Mesenteric fat pad (tissue), 1 donor: ENCODE measurements around the gene CFL2. TPM values are rescaled to one million over a fixed set of nuclear protein-coding genes. Genes with fewer than 3 reads are reported as not detected.
"Not testable (repeated sequence)": the region's sequence is repeated elsewhere in the genome, so short reads cannot be mapped to it uniquely, and the experiment has no call there.

Source experiments
- DNase-seq: peaks from one replicate; pipeline ENCODE4 v3.0.0-alpha.2; 2020; ENCODE audit warnings: low spot score
- long read RNA-seq: library from polyadenylated mRNA; unstranded; transcript quantifications from one replicate; pipeline ENCODE4 v2.0.0, GENCODE V29; 2020
- total RNA-seq: library from RNA; stranded (reverse); fragmentation: NEBNext Ultra II Directional; extraction: Animal tissue kit (Norgen Biotek cat#: 25700); gene quantifications from one replicate; pipeline ENCODE4 v1.2.1, GENCODE V29; 2021
- donor health status: DM: yes; HTN: yes; CAD: no.

CFL2 gene
- total RNA-seq, result 78.8 TPM
- long read RNA-seq, full-length matches to known transcripts, result 127 of 137 reads
- long read RNA-seq, partial matches to known transcripts, result 4 of 137 reads
- long read RNA-seq, other reads (novel, unspliced or antisense), result 6 of 137 reads

DNA sequence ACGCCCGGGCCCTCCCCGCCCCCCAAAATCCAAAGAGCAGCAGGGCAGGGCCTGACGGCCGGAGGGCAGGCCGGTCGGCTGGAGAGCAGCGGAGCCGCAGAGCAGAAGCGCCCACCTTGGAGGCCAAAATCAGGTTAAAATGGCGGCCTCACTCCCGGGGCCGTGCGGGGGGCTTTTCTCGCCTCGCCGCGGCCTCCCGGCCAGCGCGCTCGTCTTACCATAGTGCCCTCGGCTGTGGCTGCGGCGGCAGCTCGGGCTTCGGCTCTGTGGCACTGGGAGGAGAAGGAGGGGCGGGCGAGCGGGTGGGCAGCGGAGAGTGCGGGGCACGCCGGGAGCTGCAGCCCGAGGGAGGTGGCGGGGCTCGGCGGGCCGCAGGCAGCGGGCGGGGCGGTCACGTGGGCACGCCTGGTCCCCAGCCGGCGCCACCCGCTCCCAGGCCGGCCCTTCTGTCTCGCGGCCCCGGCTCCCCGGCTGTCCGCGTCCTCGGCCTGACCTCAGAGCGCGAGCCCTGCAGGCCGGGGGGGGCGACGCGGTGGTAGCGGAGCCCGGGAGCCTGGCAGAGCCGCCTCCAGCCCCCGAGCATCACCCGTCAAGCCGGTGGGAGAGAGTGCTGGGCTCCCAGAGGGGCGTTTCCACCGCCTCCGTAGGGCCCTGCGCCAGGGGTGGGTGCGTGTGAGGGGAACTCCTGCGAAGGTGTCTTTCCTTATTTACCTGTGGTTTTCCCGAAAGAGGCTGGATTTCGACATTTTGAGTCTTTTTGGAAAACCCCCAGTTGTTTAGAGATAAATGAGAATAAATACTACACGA, at the start of gene CFL2:
Gene CFL2 (minus strand): TSS at position 274 of the 807 bp plus-strand sequence. CDS start 53 bp downstream, at position 221.
- DNase-seq, result peak; percentile 92

- no peak for DNase-seq
Measured at GRCh38 chr14:34755215-34755614, 40.8 kb upstream of the CFL2 start.

GRCh38 chr14:34754687-34755086, 40.3 kb upstream of the CFL2 start:
- DNase-seq, result no peak

- no peak for DNase-seq
Measured at GRCh38 chr14:34750670-34751069, 36.3 kb upstream of the CFL2 start.

- no peak for DNase-seq
Measured at GRCh38 chr14:34750233-34750632, 35.8 kb upstream of the CFL2 start.

DNA sequence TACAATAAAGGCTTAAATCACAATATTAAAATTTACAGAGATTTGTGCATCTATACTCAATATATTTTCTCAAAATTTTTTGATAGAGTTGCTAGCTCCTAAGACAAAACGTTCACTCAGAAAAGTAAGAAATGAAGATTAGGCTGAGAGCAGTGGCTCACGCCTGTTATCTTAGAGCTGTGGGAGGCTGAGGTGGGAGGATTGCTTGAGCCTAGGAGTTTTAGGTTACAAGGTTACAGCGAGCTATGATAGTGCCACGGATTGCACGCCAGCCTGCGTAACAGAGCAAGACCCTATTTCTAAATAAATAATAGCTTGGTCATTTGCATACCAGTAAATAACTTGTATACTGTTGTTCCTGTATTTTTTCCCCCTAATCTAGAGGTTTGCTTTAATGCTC, 35.0 kb upstream of the CFL2 start:
- DNase-seq, result no peak

- no peak for DNase-seq
Measured at GRCh38 chr14:34742270-34743115, 28.1 kb upstream of the CFL2 start.

- DNase-seq, result no peak
Measured at GRCh38 chr14:34741840-34742239, 27.4 kb upstream of the CFL2 start.

- not testable (repeated sequence) for DNase-seq
Measured at GRCh38 chr14:34740139-34740538, 25.7 kb upstream of the CFL2 start.

- not testable (repeated sequence) for DNase-seq
Measured at GRCh38 chr14:34737079-34737478, 22.7 kb upstream of the CFL2 start.

- DNase-seq, result no peak
Measured at GRCh38 chr14:34733245-34733644, 18.9 kb upstream of the CFL2 start.

GRCh38 chr14:34732802-34733201, 18.4 kb upstream of the CFL2 start:
- DNase-seq, result no peak

DNA sequence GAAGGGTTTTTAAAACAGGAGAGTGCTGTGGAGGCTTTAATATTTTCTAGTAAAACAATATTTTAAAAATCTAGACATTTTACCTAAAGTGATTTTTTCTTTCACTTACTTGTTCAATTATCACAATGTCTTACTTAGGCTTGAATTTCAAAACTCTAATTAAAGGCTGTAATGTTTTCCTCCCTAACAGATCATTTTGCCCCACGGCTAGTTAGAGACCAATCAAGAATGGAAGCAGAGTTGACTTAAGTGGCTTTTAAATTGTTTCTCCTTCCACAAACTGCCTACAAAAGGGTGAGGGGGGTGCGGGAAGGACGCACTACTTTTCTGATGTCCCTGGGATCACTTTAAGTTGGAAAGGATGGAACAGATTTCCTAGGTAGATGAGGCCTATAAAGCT, 9.5 kb upstream of the CFL2 start:
- no peak for DNase-seq

- no peak for DNase-seq
Measured at GRCh38 chr14:34722723-34723545, 8.5 kb upstream of the CFL2 start.

GRCh38 chr14:34721129-34721528, 6.7 kb upstream of the CFL2 start:
- DNase-seq, result no peak

GRCh38 chr14:34718750-34719304, 4.4 kb upstream of the CFL2 start:
- no peak for DNase-seq

GRCh38 chr14:34715127-34715863, 902 bp upstream of the CFL2 start:
- DNase-seq, result no peak

DNA sequence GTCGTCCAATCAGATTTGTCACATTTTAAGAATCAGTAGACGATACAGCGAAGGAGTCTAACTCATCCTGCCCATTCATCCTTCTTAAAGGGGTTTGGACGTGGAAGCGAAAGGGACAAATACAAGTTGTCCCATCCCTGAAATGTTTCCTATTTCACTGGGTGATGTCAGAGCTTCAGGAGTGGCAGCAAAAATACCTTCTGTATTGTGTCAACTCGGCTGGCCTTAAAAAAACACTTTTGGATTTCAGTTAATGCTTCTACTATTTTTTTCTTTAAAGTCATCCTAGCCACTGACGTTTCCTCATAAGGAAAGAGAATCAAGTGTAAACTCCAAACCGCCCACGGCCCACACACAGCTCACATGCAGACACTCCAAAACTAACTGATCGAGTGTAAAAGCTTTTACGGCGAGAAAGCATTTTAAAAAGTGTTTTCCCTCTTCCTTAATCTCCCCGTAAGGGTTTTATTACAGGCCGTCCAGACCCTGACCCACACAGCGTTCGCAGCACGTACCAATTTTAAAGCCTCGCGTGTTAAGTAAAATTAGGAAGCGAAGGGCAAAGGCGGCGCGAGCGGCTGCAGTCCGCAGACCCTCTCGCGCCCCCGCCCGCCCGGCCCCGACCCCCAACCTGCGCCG, 593 bp downstream of the CFL2 start:
- no peak for DNase-seq

DNA sequence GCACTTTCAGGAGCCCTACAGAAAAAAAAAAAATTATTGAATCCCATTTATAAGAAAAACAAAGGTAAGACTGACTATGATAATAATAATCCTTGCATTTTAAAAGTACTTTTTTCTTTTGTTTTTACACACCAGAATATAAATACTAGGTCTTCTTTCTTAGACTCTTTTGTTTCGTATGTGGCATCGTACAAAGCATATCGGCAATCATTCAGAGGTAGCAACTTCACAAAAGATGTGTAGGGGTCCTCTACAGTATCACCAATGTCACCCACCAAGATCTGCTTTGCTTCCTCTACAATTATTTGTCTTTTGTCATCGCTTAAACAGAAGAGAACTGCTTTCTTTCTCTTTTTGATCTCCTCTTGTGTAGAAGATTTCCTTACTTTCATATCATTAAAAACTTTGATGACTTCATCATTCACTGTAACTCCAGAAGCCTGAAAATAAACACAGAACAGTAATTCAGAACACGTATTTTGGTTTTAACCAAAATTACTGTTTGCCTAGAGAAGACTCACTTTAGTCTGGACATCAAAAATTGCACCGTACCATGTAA, 1.2 kb downstream of the CFL2 start:
- DNase-seq, result no peak
